ENCODE data around the gene PLXNA2. TPM values are rescaled to one million over a fixed set of nuclear protein-coding genes. Genes with fewer than 3 reads are reported as not detected.
A peak's percentile ranks its signal among the peaks of the same experiment; 100 is the strongest.

Gene PLXNA2
- total RNA-seq, 1 experiment from 2014 or later, result 5.3 TPM

- no peak overlapping the region for H3K4me3 ChIP-seq (ENCODE audit: insufficient read depth, low read depth, low read length)
- H3K27me3 ChIP-seq (ENCODE audit: control insufficient read depth, insufficient read depth, low read length), result no peaks in the 10 kb centered on the region
- no peak for DNase-seq
- H3K36me3 ChIP-seq (replicated peaks; ENCODE audit: control insufficient read depth, insufficient read depth, low read length), result no peaks in the 10 kb centered on the region
These were observed 144.1 kb downstream of the PLXNA2 start for GRCh38 chr1:208100106-208100505.

- Histone ChIP-seq H3K4me3 (ENCODE audit: insufficient read depth, low read depth, low read length) (no peak overlapping the region), H3K27me3 (ENCODE audit: control insufficient read depth, insufficient read depth, low read length) (no peaks in the 10 kb centered on the region), H3K36me3 (replicated peaks; ENCODE audit: control insufficient read depth, insufficient read depth, low read length) (no peaks in the 10 kb centered on the region)
- no peak for DNase-seq
These were observed 145.4 kb downstream of the PLXNA2 start for GRCh38 chr1:208098773-208099172.

- Histone ChIP-seq H3K27me3 (ENCODE audit: control insufficient read depth, insufficient read depth, low read length) (no peaks in the 10 kb centered on the region), H3K4me3 (ENCODE audit: insufficient read depth, low read depth, low read length) (no peak overlapping the region), H3K36me3 (replicated peaks; ENCODE audit: control insufficient read depth, insufficient read depth, low read length) (no peaks in the 10 kb centered on the region)
- peak; percentile 84 for DNase-seq
These were observed 150.1 kb downstream of the PLXNA2 start for GRCh38 chr1:208093754-208094719.

- Histone ChIP-seq H3K27me3 (ENCODE audit: control insufficient read depth, insufficient read depth, low read length) (no peaks in the 10 kb centered on the region), H3K4me3 (ENCODE audit: insufficient read depth, low read depth, low read length) (no peak overlapping the region), H3K36me3 (replicated peaks; ENCODE audit: control insufficient read depth, insufficient read depth, low read length) (no peaks in the 10 kb centered on the region)
- no peak for DNase-seq
These were observed 151.1 kb downstream of the PLXNA2 start for GRCh38 chr1:208093046-208093445.

GRCh38 chr1:208090388-208091301 is 153.5 kb downstream of the PLXNA2 start:
- H3K27me3 ChIP-seq (ENCODE audit: control insufficient read depth, insufficient read depth, low read length), result no peaks in the 10 kb centered on the region
- no peak overlapping the region for H3K4me3 ChIP-seq (ENCODE audit: insufficient read depth, low read depth, low read length)
- H3K36me3 ChIP-seq (replicated peaks; ENCODE audit: control insufficient read depth, insufficient read depth, low read length), result no peaks in the 10 kb centered on the region
- no peak for DNase-seq

GRCh38 chr1:208089761-208090370 is 154.3 kb downstream of the PLXNA2 start:
- DNase-seq, result no peak
- H3K36me3 ChIP-seq (replicated peaks; ENCODE audit: control insufficient read depth, insufficient read depth, low read length), result no peaks in the 10 kb centered on the region
- no peaks in the 10 kb centered on the region for H3K27me3 ChIP-seq (ENCODE audit: control insufficient read depth, insufficient read depth, low read length)
- H3K4me3 ChIP-seq (ENCODE audit: insufficient read depth, low read depth, low read length), result no peak overlapping the region

- H3K36me3 ChIP-seq (replicated peaks; ENCODE audit: control insufficient read depth, insufficient read depth, low read length), result no peaks in the 10 kb centered on the region
- no peak overlapping the region for H3K4me3 ChIP-seq (ENCODE audit: insufficient read depth, low read depth, low read length)
- H3K27me3 ChIP-seq (ENCODE audit: control insufficient read depth, insufficient read depth, low read length), result no peaks in the 10 kb centered on the region
- no peak for DNase-seq
These were observed 155.0 kb downstream of the PLXNA2 start for GRCh38 chr1:208089149-208089548.

- no peak for DNase-seq
- H3K27me3 ChIP-seq (ENCODE audit: control insufficient read depth, insufficient read depth, low read length), result no peaks in the 10 kb centered on the region
- H3K36me3 ChIP-seq (replicated peaks; ENCODE audit: control insufficient read depth, insufficient read depth, low read length), result no peaks in the 10 kb centered on the region
- no peak overlapping the region for H3K4me3 ChIP-seq (ENCODE audit: insufficient read depth, low read depth, low read length)
These were observed 155.9 kb downstream of the PLXNA2 start for GRCh38 chr1:208088319-208088718.

- no peak for DNase-seq
- Histone ChIP-seq H3K4me3 (ENCODE audit: insufficient read depth, low read depth, low read length) (no peak overlapping the region), H3K36me3 (replicated peaks; ENCODE audit: control insufficient read depth, insufficient read depth, low read length) (no peaks in the 10 kb centered on the region), H3K27me3 (ENCODE audit: control insufficient read depth, insufficient read depth, low read length) (peaks cover 3% of the 10 kb centered on the region; the same call in 1 of the 2 replicates)
These were observed 158.3 kb downstream of the PLXNA2 start for GRCh38 chr1:208085655-208086515.

GRCh38 chr1:208084764-208085163 is 159.4 kb downstream of the PLXNA2 start:
- no peaks in the 10 kb centered on the region for H3K36me3 ChIP-seq (replicated peaks; ENCODE audit: control insufficient read depth, insufficient read depth, low read length)
- H3K27me3 ChIP-seq (ENCODE audit: control insufficient read depth, insufficient read depth, low read length), result peaks cover 3% of the 10 kb centered on the region; the same call in 1 of the 2 replicates
- no peak for DNase-seq
- no peak overlapping the region for H3K4me3 ChIP-seq (ENCODE audit: insufficient read depth, low read depth, low read length)

GRCh38 chr1:208084220-208084619 is 160.0 kb downstream of the PLXNA2 start:
- Histone ChIP-seq H3K27me3 (ENCODE audit: control insufficient read depth, insufficient read depth, low read length) (peaks cover 3% of the 10 kb centered on the region; the same call in 1 of the 2 replicates), H3K4me3 (ENCODE audit: insufficient read depth, low read depth, low read length) (no peak overlapping the region), H3K36me3 (replicated peaks; ENCODE audit: control insufficient read depth, insufficient read depth, low read length) (no peaks in the 10 kb centered on the region)
- no peak for DNase-seq

- Histone ChIP-seq H3K36me3 (replicated peaks; ENCODE audit: control insufficient read depth, insufficient read depth, low read length) (no peaks in the 10 kb centered on the region), H3K4me3 (ENCODE audit: insufficient read depth, low read depth, low read length) (no peak overlapping the region)
- peak; percentile 42 for DNase-seq
These were observed 160.5 kb downstream of the PLXNA2 start for GRCh38 chr1:208083715-208084085.

GRCh38 chr1:208083016-208083714 is 161.0 kb downstream of the PLXNA2 start:
- peaks cover 3% of the 10 kb centered on the region; the same call in 1 of the 2 replicates for H3K27me3 ChIP-seq (ENCODE audit: control insufficient read depth, insufficient read depth, low read length)
- no peaks in the 10 kb centered on the region for H3K36me3 ChIP-seq (replicated peaks; ENCODE audit: control insufficient read depth, insufficient read depth, low read length)
- no peak overlapping the region for H3K4me3 ChIP-seq (ENCODE audit: insufficient read depth, low read depth, low read length)
- DNase-seq, result no peak

More at GRCh38 chr1:208083715-208084085, 160.5 kb downstream of the PLXNA2 start:
- H3K27me3 ChIP-seq (ENCODE audit: control insufficient read depth, insufficient read depth, low read length), result peaks cover 3% of the 10 kb centered on the region; the same call in 1 of the 2 replicates
